ENCODE measurements around the gene FBLN7.
A peak's percentile ranks its signal among the peaks of the same experiment; 100 is the strongest.

Gene FBLN7

GRCh38 chr2:112174383-112174782 lies 36.2 kb downstream of the FBLN7 start:
- in situ Hi-C loops (cut with MboI; ENCODE audit: low pct_unique_long_range_greater_than_20kb, low sequenced_read_pairs): no loop called here
- DNase-seq: no peak

- in situ Hi-C loops (cut with MboI; ENCODE audit: low pct_unique_long_range_greater_than_20kb, low sequenced_read_pairs): no loop called here
- no peak for DNase-seq
Observed at GRCh38 chr2:112175333-112175732, 37.1 kb downstream of the FBLN7 start.

DNA sequence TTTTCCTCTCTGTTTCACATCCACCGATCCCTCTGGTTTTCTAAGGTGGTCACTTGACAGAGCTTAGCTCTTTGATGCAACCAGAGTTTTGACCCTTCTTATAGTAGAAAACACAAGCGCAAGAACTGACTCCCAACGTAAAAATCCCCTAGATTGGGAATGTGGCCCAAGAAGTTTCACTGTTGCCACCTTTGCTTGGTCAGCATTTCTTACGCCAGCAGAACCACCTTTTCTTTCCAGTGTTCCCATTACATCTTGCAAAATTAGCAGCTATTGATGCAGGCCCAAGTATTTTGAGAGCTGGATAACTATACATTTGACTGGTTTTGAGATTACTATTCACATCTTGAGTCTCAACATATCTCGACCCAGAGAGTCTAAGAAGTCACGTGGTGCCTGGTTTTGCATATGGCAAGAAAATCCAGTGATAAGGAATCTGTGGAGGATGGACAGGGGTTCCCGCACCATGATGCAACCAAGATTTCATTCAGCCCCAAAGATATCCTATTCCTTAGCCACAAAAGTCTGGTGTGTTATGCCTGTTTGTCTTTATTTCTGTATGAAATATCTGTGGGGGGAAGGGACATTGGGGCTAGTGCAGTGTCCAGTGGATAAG lies 37.9 kb downstream of the FBLN7 start:
- DNase-seq: no peak
- in situ Hi-C loops (cut with MboI; ENCODE audit: low pct_unique_long_range_greater_than_20kb, low sequenced_read_pairs): no loop called here

DNA sequence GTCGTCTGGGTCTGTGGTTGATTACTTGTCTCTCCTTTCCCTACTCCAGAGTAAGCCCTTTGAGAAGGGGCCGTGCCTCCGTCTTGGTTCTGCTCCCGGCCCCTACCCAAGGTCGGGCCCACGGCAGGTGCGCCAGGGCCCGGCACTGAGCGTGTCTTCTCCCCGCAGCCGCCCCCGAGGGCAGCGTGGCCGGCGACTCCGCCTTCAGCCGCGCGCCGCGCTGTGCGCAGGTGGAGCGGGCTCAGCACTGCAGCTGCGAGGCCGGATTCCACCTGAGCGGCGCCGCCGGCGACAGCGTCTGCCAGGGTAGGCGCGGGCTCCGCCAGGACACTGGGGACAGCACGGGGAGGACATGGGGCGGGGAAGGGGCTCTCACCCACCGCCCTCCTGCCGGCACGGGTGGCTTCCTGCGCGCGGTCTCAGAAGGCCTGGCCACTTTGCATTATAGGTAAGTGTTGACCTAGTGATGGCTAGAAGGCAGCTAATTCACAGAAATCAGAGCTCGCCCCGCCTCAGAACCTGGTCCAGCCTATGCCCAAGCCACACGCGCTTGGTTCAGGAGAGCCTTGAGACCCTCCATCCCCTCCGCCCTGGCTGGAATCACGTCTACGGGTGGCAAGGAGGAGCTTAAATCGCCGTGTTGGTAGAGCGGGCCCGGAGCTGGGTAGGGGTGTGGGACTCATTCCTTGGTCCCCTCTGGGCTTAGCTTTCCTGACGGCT lies 43.5 kb downstream of the FBLN7 start:
- no peak for DNase-seq
- in situ Hi-C loops (cut with MboI; ENCODE audit: low pct_unique_long_range_greater_than_20kb, low sequenced_read_pairs): no loop called here

GRCh38 chr2:112182581-112183034 lies 44.4 kb downstream of the FBLN7 start:
- no peak for DNase-seq
- in situ Hi-C loops (cut with MboI; ENCODE audit: low pct_unique_long_range_greater_than_20kb, low sequenced_read_pairs): no loop called here

DNA sequence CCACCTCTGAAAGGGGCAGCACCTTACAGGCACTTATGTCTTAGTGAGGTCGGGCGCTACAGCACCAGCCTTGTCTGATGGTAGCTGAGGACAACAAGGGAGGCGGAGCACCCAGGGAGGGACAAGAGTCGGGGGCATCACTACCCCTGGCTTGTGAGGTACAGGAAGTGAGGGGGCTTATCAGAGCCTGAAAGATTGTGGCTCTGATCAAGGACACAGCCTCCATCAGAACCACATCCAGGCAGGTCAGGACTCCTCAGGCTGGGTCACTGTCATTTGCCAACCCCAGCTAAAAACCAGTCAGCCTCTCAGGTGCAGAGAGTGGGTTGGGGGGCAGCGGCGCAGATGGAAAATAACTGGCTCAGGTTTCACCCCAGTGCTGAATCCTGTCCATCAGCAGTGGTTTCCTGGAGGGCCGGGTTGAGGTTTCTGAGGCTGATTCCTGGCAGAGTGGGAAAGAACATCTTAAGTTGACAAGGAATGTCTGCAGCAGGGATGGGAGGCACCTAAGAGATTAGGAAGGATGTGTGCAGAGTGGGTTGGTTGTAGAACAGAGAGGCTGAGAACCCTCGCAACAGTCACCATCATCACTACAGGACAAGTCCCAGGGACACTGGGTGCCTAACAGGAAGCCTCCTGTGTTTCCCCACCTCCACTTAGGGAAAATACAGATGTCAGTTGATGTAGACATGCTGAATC lies 45.3 kb downstream of the FBLN7 start:
- in situ Hi-C loops (cut with MboI; ENCODE audit: low pct_unique_long_range_greater_than_20kb, low sequenced_read_pairs): no loop called here
- peak; percentile 16 for DNase-seq

GRCh38 chr2:112184121-112184520 lies 45.9 kb downstream of the FBLN7 start:
- DNase-seq: no peak
- in situ Hi-C loops (cut with MboI; ENCODE audit: low pct_unique_long_range_greater_than_20kb, low sequenced_read_pairs): no loop called here

- in situ Hi-C loops (cut with MboI; ENCODE audit: low pct_unique_long_range_greater_than_20kb, low sequenced_read_pairs): no loop called here
- no peak for DNase-seq
Observed at GRCh38 chr2:112185131-112185530, 46.9 kb downstream of the FBLN7 start.

GRCh38 chr2:112187046-112187715 lies 49.0 kb downstream of the FBLN7 start:
- in situ Hi-C loops (cut with MboI; ENCODE audit: low pct_unique_long_range_greater_than_20kb, low sequenced_read_pairs): no loop called here
- no peak for DNase-seq

- peak; percentile 88 for DNase-seq
- in situ Hi-C loops (cut with MboI; ENCODE audit: low pct_unique_long_range_greater_than_20kb, low sequenced_read_pairs): no loop called here
Observed at GRCh38 chr2:112187805-112188596, 49.8 kb downstream of the FBLN7 start.

DNA sequence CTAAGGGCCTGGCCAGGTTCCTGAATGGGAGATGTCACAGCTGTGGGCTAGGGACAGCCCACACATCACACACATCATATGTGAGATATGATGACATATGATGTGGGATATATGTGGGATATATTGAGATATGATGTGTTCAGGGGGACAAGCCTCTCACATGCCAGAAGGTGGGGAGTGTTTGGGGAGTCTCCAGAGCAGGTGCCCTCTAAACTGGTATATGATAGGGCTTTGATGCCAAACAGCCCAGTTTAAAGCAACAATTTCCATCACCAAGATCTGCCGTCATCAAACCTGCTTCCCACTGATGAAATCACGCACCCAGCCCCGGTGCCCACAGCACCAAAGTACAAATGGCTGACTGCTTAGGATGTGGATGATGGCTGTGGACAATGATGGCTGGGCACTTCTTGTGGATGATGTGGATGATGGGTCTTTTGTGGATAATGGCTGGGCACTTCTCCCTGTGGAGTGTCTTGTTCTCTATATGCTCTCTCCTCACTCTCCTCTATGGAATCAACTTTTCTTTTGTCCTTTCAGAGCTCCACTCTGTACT lies 50.9 kb downstream of the FBLN7 start:
- in situ Hi-C loops (cut with MboI; ENCODE audit: low pct_unique_long_range_greater_than_20kb, low sequenced_read_pairs): no loop called here
- DNase-seq: no peak

GRCh38 chr2:112194028-112194427 lies 55.8 kb downstream of the FBLN7 start:
- in situ Hi-C loops (cut with MboI; ENCODE audit: low pct_unique_long_range_greater_than_20kb, low sequenced_read_pairs): no loop called here
- no peak for DNase-seq

DNA sequence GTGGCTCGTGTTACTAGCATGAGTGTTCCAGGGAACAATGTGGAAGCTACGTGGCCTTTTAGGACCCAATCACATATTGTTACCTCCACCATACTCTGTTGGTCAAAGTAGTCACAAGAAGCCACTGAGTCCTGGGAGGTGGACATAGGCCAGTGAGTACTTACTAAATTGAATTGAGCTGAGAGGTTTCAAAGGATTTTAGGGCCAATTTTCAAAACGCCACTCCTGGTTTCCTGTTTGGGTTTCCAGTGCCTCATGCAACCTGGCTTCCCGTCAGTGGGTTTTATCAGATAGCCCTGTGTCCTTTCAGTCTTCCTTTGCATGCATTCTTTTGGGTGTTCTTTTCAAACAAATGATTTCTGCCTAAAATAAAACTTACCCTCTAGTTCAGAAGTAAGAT lies 56.3 kb downstream of the FBLN7 start:
- in situ Hi-C loops (cut with MboI; ENCODE audit: low pct_unique_long_range_greater_than_20kb, low sequenced_read_pairs): no loop called here

GRCh38 chr2:112195167-112195766 lies 57.1 kb downstream of the FBLN7 start:
- peak; percentile 20 for DNase-seq
- in situ Hi-C loops (cut with MboI; ENCODE audit: low pct_unique_long_range_greater_than_20kb, low sequenced_read_pairs): no loop called here

More for the DNA sequence above, 56.3 kb downstream of the FBLN7 start:
- no peak for DNase-seq

GRCh38 chr2:112195950-112196349 lies 57.8 kb downstream of the FBLN7 start:
- in situ Hi-C loops (cut with MboI; ENCODE audit: low pct_unique_long_range_greater_than_20kb, low sequenced_read_pairs): no loop called here

GRCh38 chr2:112197868-112198267 lies 59.7 kb downstream of the FBLN7 start:
- in situ Hi-C loops (cut with MboI; ENCODE audit: low pct_unique_long_range_greater_than_20kb, low sequenced_read_pairs): no loop called here
- DNase-seq: no peak

More at GRCh38 chr2:112195950-112196349, 57.8 kb downstream of the FBLN7 start:
- no peak for DNase-seq

DNA sequence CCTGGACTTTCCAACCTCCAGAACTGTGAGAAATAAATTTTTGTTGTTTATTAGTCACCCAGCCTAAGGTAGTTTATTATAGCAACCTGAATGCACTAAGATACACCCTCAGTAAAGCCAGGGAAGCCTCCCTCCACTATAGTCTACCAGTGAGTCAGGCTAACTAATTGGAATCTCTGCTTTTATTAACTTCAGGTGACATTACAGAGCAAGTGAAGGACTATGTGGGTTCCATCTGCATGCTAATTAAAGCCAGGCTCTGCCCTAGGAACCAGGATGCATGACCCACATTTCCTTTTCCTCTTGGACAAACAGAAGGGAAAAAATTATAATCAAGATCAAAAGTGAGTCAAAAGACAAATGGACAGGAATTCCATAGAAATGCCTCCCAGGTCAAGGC lies 60.6 kb downstream of the FBLN7 start:
- no peak for DNase-seq
- in situ Hi-C loops (cut with MboI; ENCODE audit: low pct_unique_long_range_greater_than_20kb, low sequenced_read_pairs): no loop called here

DNA sequence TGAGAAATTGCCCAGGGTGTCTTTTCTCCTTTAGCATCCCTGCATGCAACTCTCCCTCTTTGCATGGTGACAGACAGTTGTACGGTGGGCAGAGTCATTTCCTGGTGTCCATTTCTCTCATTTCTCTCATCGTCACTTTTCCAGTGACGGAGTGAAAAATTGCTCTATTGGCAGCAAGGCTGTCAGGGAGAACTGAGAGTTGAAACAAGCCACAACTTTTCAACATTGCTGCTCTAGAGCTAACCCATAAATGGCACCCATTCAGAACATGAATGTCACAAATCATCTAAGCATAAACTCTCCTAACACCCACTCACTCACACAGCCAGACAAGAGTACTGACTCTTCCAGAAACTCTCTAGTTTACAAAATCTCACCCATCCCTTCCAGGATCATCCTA lies 61.0 kb downstream of the FBLN7 start:
- in situ Hi-C loops (cut with MboI; ENCODE audit: low pct_unique_long_range_greater_than_20kb, low sequenced_read_pairs): no loop called here
- no peak for DNase-seq

Data from KBM-7 (cell line).